ENCODE measurements around the gene C3. TPM values are rescaled to one million over a fixed set of nuclear protein-coding genes. Genes with fewer than 3 reads are reported as not detected.
A peak's percentile ranks its signal among the peaks of the same experiment; 100 is the strongest.

Gene C3
- total RNA-seq, 2 experiments from 2014 or later: 0.34 to 1.1 TPM

- Mint-ChIP-seq H3K27me3 (no peaks in the 10 kb centered on the region), H3K9me3 (no peaks in the 10 kb centered on the region), H3K27ac (peak within 1 kb of the TSS; percentile 99), H3K4me3 (peak within 1 kb of the TSS; percentile 98), H3K36me3 (ENCODE audit: low read depth) (peaks cover 27% of the 10 kb centered on the region), H3K4me1 (ENCODE audit: low read depth) (peaks cover 38% of the 10 kb centered on the region)
- TF ChIP-seq CTCF (IDR thresholded peaks at IDR 0.05): no peak
- ChIA-PET CTCF (interaction anchor here (0.7 to 4.6 kb wide), 18 partner anchors 10 to 221 kb away, joined by 3 to 73 read pairs (median 8); partner anchors contain the start of genes TNFSF14 and VAV1), POLR2A (interaction anchor here (0.6 to 2.9 kb wide), 15 partner anchors 12 to 221 kb away, joined by 3 to 15 read pairs (median 4); partner anchors contain the start of genes TNFSF14 and VAV1)
- DNase-seq (peak; percentile 100), ATAC-seq (peak; percentile 75)
- intact Hi-C loops (cut with micrococcal nuclease): loop anchor here (1.0 to 10.0 kb wide), 4 partner anchors 29 to 223 kb away; partner anchors contain the start of gene SH2D3A
These were observed 16.9 kb upstream of the C3 start, which contains the start of gene GPR108 for GRCh38 chr19:6737284-6737872. TSS of gene GPR108 (minus strand) at chr19:6737580. CDS start at chr19:6737576, 4 bp downstream.

GRCh38 chr19:6736917-6737283, 16.4 kb upstream of the C3 start:
- ChIA-PET POLR2A (interaction anchor here (0.6 to 2.9 kb wide), 13 partner anchors 12 to 220 kb away, joined by 3 to 15 read pairs (median 3); partner anchors contain the start of genes TNFSF14 and VAV1), CTCF (interaction anchor here (0.7 to 4.6 kb wide), 20 partner anchors 11 to 220 kb away, joined by 3 to 73 read pairs (median 8); partner anchors contain the start of genes TNFSF14 and VAV1)
- Mint-ChIP-seq H3K4me3 (peak overlapping the region; percentile 98), H3K9me3 (no peaks in the 10 kb centered on the region), H3K4me1 (ENCODE audit: low read depth) (peaks cover 38% of the 10 kb centered on the region), H3K27ac (peak overlapping the region; percentile 99), H3K27me3 (no peaks in the 10 kb centered on the region), H3K36me3 (ENCODE audit: low read depth) (peaks cover 28% of the 10 kb centered on the region)
- ATAC-seq: no peak
- intact Hi-C loops (cut with micrococcal nuclease): loop anchor here (1.0 to 10.0 kb wide), 4 partner anchors 30 to 222 kb away; partner anchors contain the start of gene SH2D3A
- no peak for DNase-seq
- TF ChIP-seq CTCF (IDR thresholded peaks at IDR 0.05): no peak

GRCh38 chr19:6736169-6736916, 15.9 kb upstream of the C3 start:
- H3K27ac Mint-ChIP-seq: peak overlapping the region; percentile 99
- peak; percentile 88 for DNase-seq
- H3K36me3 Mint-ChIP-seq (ENCODE audit: low read depth): peaks cover 29% of the 10 kb centered on the region
- H3K4me1 Mint-ChIP-seq (ENCODE audit: low read depth): peaks cover 35% of the 10 kb centered on the region
- CTCF ChIA-PET: interaction anchor here (1.0 to 4.6 kb wide), 13 partner anchors 10 to 219 kb away, joined by 3 to 73 read pairs (median 6); partner anchors contain the start of gene TNFSF14
- TF ChIP-seq CTCF (IDR thresholded peaks at IDR 0.05): peak; percentile 61
- H3K9me3 Mint-ChIP-seq: no peaks in the 10 kb centered on the region
- H3K27me3 Mint-ChIP-seq: no peaks in the 10 kb centered on the region
- peak overlapping the region; percentile 98 for H3K4me3 Mint-ChIP-seq
- ATAC-seq: peak; percentile 17
- POLR2A ChIA-PET: interaction anchor here (0.8 to 2.9 kb wide), 13 partner anchors 11 to 220 kb away, joined by 3 to 15 read pairs (median 3); partner anchors contain the start of genes TNFSF14 and VAV1
- intact Hi-C loops (cut with micrococcal nuclease): loop anchor here (2.0 to 10.0 kb wide), 3 partner anchors 30 to 222 kb away; partner anchors contain the start of gene SH2D3A

GRCh38 chr19:6735181-6735911, 14.9 kb upstream of the C3 start:
- Mint-ChIP-seq H3K27me3 (no peaks in the 10 kb centered on the region), H3K27ac (peak overlapping the region; percentile 99), H3K36me3 (ENCODE audit: low read depth) (peaks cover 29% of the 10 kb centered on the region), H3K4me1 (ENCODE audit: low read depth) (peaks cover 29% of the 10 kb centered on the region), H3K9me3 (no peaks in the 10 kb centered on the region), H3K4me3 (peak overlapping the region; percentile 98)
- no peak for DNase-seq
- no peak for TF ChIP-seq CTCF (IDR thresholded peaks at IDR 0.05)
- ChIA-PET POLR2A (interaction anchor here (0.9 to 2.9 kb wide), 5 partner anchors 10 to 219 kb away, joined by 3 to 15 read pairs (median 4); partner anchors contain the start of gene TNFSF14), CTCF (interaction anchor here (1.0 to 4.6 kb wide), 10 partner anchors 9 to 218 kb away, joined by 3 to 73 read pairs (median 8); partner anchors contain the start of gene TNFSF14)
- intact Hi-C loops (cut with micrococcal nuclease): loop anchor here (5.0 to 10.0 kb wide), 2 partner anchors 73 to 221 kb away; no protein-coding TSS in a partner anchor
- no peak for ATAC-seq
